Neutrophil (primary cell): ENCODE results near the gene PTPA.
"Not testable (repeated sequence)": the region's sequence is repeated elsewhere in the genome, so short reads cannot be mapped to it uniquely, and the experiment has no call there.

Source experiments
- H3K27ac ChIP-seq: fragments of 200-600 bp; sonication (generic); 2 replicates; pipeline ENCODE4 v1.5.1; 2016; ENCODE audit warnings: mild to moderate bottlenecking, moderate library complexity
- H3K27me3 ChIP-seq: fragments of 200-600 bp; sonication (generic); 2 replicates; pipeline ENCODE4 v1.6.0; 2016; ENCODE audit warnings: mild to moderate bottlenecking
- H3K36me3 ChIP-seq: fragments of 200-600 bp; sonication (generic); 2 replicates; pipeline ENCODE4 v1.5.1; 2017
- H3K4me1 ChIP-seq, 2 experiments: fragments of 200-600 bp in 1 of 2; sonication (generic) in 1 of 2; 1 replicate in 1 of 2; 2 replicates in 1 of 2; pipeline versions ENCODE4 v1.5.1 to v1.6.1; 2013 to 2016; ENCODE audit warnings: low read depth in 1 of 2, low read length in 1 of 2, mild to moderate bottlenecking in 1 of 2, moderate library complexity in 1 of 2; ENCODE audit not compliant: control insufficient read depth in 1 of 2, insufficient read depth in 1 of 2
- H3K4me3 ChIP-seq, 2 experiments: fragments of 200-600 bp in 1 of 2; sonication (generic) in 1 of 2; 1 replicate in 1 of 2; 2 replicates in 1 of 2; pipeline ENCODE4 v1.5.1; 2013 to 2016; ENCODE audit warnings: low read depth in 1 of 2, low read length in 1 of 2, mild to moderate bottlenecking in 1 of 2, moderate library complexity in 1 of 2
- H3K9me3 ChIP-seq: fragments of 200-600 bp; sonication (generic); 2 replicates; pipeline ENCODE4 v1.5.1; 2016
- CTCF ChIP-seq: fragments of 200-600 bp; sonication (generic); IDR thresholded peaks from 2 replicates; pipeline ENCODE4 v1.5.1; 2016; ENCODE audit warnings: antibody characterized with exemption

Gene PTPA

GRCh38 chr9:129108083-129108804 lies 3.0 kb upstream of the PTPA start:
- H3K4me3 ChIP-seq = no peak overlapping the region
- H3K9me3 ChIP-seq = no peaks in the 10 kb centered on the region
- no peak overlapping the region for H3K27ac ChIP-seq
- no peaks in the 10 kb centered on the region for H3K27me3 ChIP-seq
- no peak for TF ChIP-seq CTCF
- H3K36me3 ChIP-seq = peaks cover 5% of the 10 kb centered on the region
- H3K4me1 ChIP-seq = peaks cover 20 to 21% of the 10 kb centered on the region in 2 experiments

- peaks cover 21 to 26% of the 10 kb centered on the region in 2 experiments for H3K4me1 ChIP-seq
- H3K36me3 ChIP-seq = peaks cover 5% of the 10 kb centered on the region
- no peaks in the 10 kb centered on the region for H3K9me3 ChIP-seq
- no peaks in the 10 kb centered on the region for H3K27me3 ChIP-seq
- TF ChIP-seq CTCF = no peak
- H3K27ac ChIP-seq = no peak overlapping the region
- no peak overlapping the region for H3K4me3 ChIP-seq
Observed at GRCh38 chr9:129108805-129109536, 2.2 kb upstream of the PTPA start.

- no peak for TF ChIP-seq CTCF
- Histone ChIP-seq H3K9me3 (no peaks in the 10 kb centered on the region), H3K27ac (no peak overlapping the region), H3K4me3 (no peak overlapping the region), H3K27me3 (no peaks in the 10 kb centered on the region), H3K4me1 (peaks cover 21 to 26% of the 10 kb centered on the region in 2 experiments), H3K36me3 (peaks cover 5% of the 10 kb centered on the region)
Observed at GRCh38 chr9:129109537-129109903, 1.7 kb upstream of the PTPA start.

- Histone ChIP-seq H3K27ac (peak overlapping the region; percentile 91), H3K9me3 (no peaks in the 10 kb centered on the region), H3K27me3 (no peaks in the 10 kb centered on the region), H3K4me3 (peak overlapping the region; percentile 95 to 99), H3K36me3 (peaks cover 5% of the 10 kb centered on the region), H3K4me1 (peaks cover 21 to 26% of the 10 kb centered on the region in 2 experiments)
- no peak for TF ChIP-seq CTCF
Observed at GRCh38 chr9:129109952-129110739, 1.1 kb upstream of the PTPA start.

DNA sequence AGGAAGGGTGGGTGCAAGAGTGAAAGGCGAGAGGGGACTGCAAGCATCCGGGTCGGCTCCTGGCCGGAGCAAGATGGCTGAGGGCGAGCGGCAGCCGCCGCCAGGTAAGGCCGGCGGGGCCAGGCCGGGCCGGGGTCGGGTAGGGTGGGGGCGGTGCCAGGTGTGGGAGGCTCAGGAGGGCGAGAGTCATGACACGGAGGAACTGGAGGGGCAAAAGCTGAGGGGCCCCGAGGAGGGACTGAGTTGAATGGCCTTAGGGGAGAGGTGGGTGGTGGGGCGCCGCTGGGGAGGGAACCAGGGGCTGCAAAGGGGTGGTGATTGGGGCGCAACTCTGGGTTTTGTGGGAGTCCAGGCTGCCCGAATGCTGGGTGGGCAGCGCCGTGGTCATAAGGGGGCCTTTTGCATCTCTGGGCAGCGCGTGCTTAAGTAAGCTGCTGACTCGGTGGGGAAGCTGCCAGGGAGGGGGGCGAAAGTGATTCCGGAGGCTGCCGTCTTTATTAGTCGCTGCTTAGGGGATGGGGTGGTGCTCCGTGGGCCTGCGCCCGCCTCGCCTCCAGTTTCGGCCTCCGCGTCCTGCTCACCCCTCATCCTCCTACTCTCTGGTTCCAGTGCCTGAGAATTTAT lies 425 bp downstream of the PTPA start:
- Histone ChIP-seq H3K9me3 (no peaks in the 10 kb centered on the region), H3K27ac (peak overlapping the region; percentile 91), H3K27me3 (no peaks in the 10 kb centered on the region), H3K4me3 (peak overlapping the region; percentile 95 to 99), H3K4me1 (peaks cover 21 to 26% of the 10 kb centered on the region in 2 experiments), H3K36me3 (peaks cover 5% of the 10 kb centered on the region)
- no peak for TF ChIP-seq CTCF

DNA sequence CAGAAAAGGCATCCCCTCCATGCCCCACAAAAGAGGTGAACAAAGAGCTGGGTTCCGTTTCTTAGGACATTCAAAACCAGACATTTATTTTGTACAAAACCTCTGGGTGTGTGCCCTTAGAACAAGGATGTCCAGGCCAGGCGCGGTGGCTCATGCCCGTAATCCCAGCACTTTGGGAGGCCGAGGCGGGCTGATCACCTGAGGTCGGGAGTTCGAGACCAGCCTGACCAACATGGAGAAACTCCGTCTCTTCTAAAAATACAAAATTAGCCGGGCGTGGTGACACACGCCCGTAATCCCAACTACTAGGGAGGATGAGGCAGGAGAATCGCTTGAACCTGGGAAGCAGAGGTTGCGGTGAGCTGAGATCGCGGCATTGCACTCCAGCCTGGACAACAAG lies 1.3 kb downstream of the PTPA start:
- H3K36me3 ChIP-seq, H3K27me3 ChIP-seq, H3K9me3 ChIP-seq, H3K27ac ChIP-seq: not testable (repeated sequence)
- Histone ChIP-seq H3K4me1 (peaks cover 21 to 26% of the 10 kb centered on the region in 2 experiments), H3K4me3 (peak overlapping the region in 1 of 2 experiments; percentile 95)
